HepG2 (cell line): ENCODE measurements around the gene COG8. TPM values are rescaled to one million over a fixed set of nuclear protein-coding genes. Genes with fewer than 3 reads are reported as not detected.

ENCODE experiments used
- ATAD3A ChIP-seq: sonication (generic); formaldehyde crosslinking; IDR thresholded peaks from 2 replicates; pipeline ENCODE4 v1.4.0; 2020; ENCODE audit warnings: missing genetic modification reagents
- BORCS8-MEF2B ChIP-seq: sonication (generic); formaldehyde crosslinking; IDR thresholded peaks from 2 replicates; pipeline ENCODE4 v1.8.0; 2022; ENCODE audit warnings: mild to moderate bottlenecking, missing genetic modification reagents
- CREM ChIP-seq, 2 experiments: sonication (generic) in 1 of 2; formaldehyde crosslinking in 1 of 2; IDR thresholded peaks; 2 replicates each; pipeline versions ENCODE4 v1.4.0 to v1.6.1; 2016 to 2020; ENCODE audit warnings: antibody characterized with exemption in 1 of 2, mild to moderate bottlenecking in 1 of 2, missing genetic modification reagents in 1 of 2
- DNMT3B ChIP-seq: conservative IDR thresholded peaks from 2 replicates; pipeline ENCODE4 v1.6.1; 2016; ENCODE audit warnings: missing biosample characterization, control low read depth
- GLI4 ChIP-seq: sonication (generic); formaldehyde crosslinking; IDR thresholded peaks from 2 replicates; pipeline ENCODE4 v1.5.1; 2020; ENCODE audit warnings: missing genetic modification reagents, mild to moderate bottlenecking, moderate library complexity, borderline replicate concordance
- JUN ChIP-seq: sonication (generic); formaldehyde crosslinking; IDR thresholded peaks from 2 replicates; pipeline ENCODE4 v1.4.0; 2020; ENCODE audit warnings: mild to moderate bottlenecking, missing genetic modification reagents
- PTBP1 ChIP-seq: fragments of 200-400 bp; formaldehyde crosslinking; IDR thresholded peaks from 2 replicates; pipeline ENCODE4 v1.6.1; 2018; ENCODE audit warnings: low read length, low read depth; ENCODE audit not compliant: poor library complexity, severe bottlenecking
- RXRB ChIP-seq: IDR thresholded peaks from 2 replicates; pipeline ENCODE4 v1.6.1; 2016; ENCODE audit warnings: borderline replicate concordance, missing genetic modification reagents, missing compliant biosample characterization
- SMAD9 ChIP-seq: sonication (generic); formaldehyde crosslinking; IDR thresholded peaks from 2 replicates; pipeline ENCODE4 v1.5.1; 2020; ENCODE audit warnings: mild to moderate bottlenecking, missing genetic modification reagents
- ZC3H4 ChIP-seq: sonication (generic); formaldehyde crosslinking; IDR thresholded peaks from 2 replicates; pipeline ENCODE4 v1.4.0; 2020; ENCODE audit warnings: missing genetic modification reagents, borderline replicate concordance
- ZNF326 ChIP-seq: sonication (generic); formaldehyde crosslinking; IDR thresholded peaks from 2 replicates; pipeline ENCODE4 v1.4.0; 2020; ENCODE audit warnings: missing genetic modification reagents, borderline replicate concordance
- ZNF383 ChIP-seq: sonication (generic); formaldehyde crosslinking; IDR thresholded peaks from 2 replicates; pipeline ENCODE4 v1.4.0; 2020; ENCODE audit warnings: missing genetic modification reagents, mild to moderate bottlenecking, borderline replicate concordance
- ZNF552 ChIP-seq: sonication (generic); formaldehyde crosslinking; IDR thresholded peaks from 2 replicates; pipeline ENCODE4 v1.9.0; 2022; ENCODE audit warnings: missing genetic modification reagents, mild to moderate bottlenecking, borderline replicate concordance
- ZNF572 ChIP-seq: sonication (generic); formaldehyde crosslinking; IDR thresholded peaks from 2 replicates; pipeline ENCODE4 v1.5.1; 2020; ENCODE audit warnings: mild to moderate bottlenecking, missing genetic modification reagents
- ZNF703 ChIP-seq: sonication (generic); formaldehyde crosslinking; IDR thresholded peaks from 2 replicates; pipeline ENCODE4 v1.5.1; 2020; ENCODE audit warnings: missing genetic modification reagents, mild to moderate bottlenecking, moderate library complexity, borderline replicate concordance
- polyA plus RNA-seq, 8 experiments: library from polyadenylated mRNA; depleted of rRNA in 3 of 8; stranded (reverse) in 7 of 8; unstranded in 1 of 8; fragments of >200 nt; fragmentation: Illumina TruSeq in 4 of 8; extraction: Trizol in 4 of 8; gene quantifications; 2 replicates each; pipeline versions ENCODE4 v1.2.1 to v1.2.3, GENCODE V29; 2011 to 2016; ENCODE audit warnings: low read depth in 4 of 8, missing spikeins in 1 of 8, mixed read lengths in 1 of 8; ENCODE audit not compliant: insufficient read depth in 1 of 8
- total RNA-seq, 5 experiments: library from RNA; depleted of rRNA; stranded (reverse); fragments of >200 nt; fragmentation: Illumina TruSeq; extraction: Trizol; gene quantifications; 2 replicates each; pipeline ENCODE4 v1.2.3, GENCODE V29; 2016; ENCODE audit warnings: low read depth in 1 of 5
- TF ChIP-seq, protein P1 (sequence below): IDR thresholded peaks from 2 replicates; pipeline ENCODE4 v1.6.1; 2018; ENCODE audit warnings: missing genetic modification reagents, mild to moderate bottlenecking, missing compliant biosample characterization
- TF ChIP-seq, protein P2 (sequence below): sonication (generic); formaldehyde crosslinking; conservative IDR thresholded peaks from 2 replicates; pipeline ENCODE4 v1.4.0; 2020; ENCODE audit warnings: mild to moderate bottlenecking, missing genetic modification reagents, moderate library complexity
- TF ChIP-seq, protein P3 (sequence below): sonication (generic); formaldehyde crosslinking; IDR thresholded peaks from 2 replicates; pipeline ENCODE4 v1.8.0; 2022; ENCODE audit warnings: low read depth, missing genetic modification reagents
- TF ChIP-seq, protein P4 (sequence below): sonication (generic); formaldehyde crosslinking; IDR thresholded peaks from 2 replicates; pipeline ENCODE4 v1.9.0; 2021; ENCODE audit warnings: missing genetic modification reagents, borderline replicate concordance
- TF ChIP-seq, protein P5 (sequence below): sonication (generic); formaldehyde crosslinking; IDR thresholded peaks from 2 replicates; pipeline ENCODE4 v1.4.0; 2020; ENCODE audit warnings: missing genetic modification reagents

The COG8 gene
- total and polyA plus RNA-seq, 2 of the 13 experiments (the other 11 are each of a cell fraction or from before 2014, with no cell fraction given), result 45.5 to 52.1 TPM

DNA sequence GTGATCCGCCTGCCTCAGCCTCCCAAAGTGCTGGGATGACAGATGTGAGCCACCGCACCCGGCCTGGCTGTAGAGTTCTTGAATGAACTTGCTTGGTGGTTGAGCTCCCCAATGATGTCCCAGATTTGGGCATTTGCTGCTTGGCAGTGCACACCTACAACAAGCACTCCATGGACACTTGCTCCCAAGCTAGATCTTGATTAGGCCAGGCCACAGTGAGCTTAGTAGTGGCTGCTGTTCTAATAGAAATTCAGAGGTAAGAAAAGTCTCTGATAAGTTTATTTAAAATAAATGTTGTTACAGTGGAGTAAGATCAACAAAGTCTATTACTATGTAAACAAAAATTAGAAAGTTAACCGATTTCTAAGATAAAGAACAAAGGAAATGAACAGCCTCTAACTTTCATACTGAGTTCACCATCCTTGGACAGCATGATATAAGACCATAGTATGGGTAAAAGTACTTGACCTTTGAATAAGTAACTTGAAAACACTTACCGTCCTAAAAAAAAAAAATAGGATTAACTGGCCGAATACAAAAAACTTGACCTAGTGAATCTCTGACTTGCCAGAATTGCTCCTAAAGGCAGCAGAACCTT is 11.3 kb upstream of the COG8 start (continued):
- TF ChIP-seq, protein P1, sequence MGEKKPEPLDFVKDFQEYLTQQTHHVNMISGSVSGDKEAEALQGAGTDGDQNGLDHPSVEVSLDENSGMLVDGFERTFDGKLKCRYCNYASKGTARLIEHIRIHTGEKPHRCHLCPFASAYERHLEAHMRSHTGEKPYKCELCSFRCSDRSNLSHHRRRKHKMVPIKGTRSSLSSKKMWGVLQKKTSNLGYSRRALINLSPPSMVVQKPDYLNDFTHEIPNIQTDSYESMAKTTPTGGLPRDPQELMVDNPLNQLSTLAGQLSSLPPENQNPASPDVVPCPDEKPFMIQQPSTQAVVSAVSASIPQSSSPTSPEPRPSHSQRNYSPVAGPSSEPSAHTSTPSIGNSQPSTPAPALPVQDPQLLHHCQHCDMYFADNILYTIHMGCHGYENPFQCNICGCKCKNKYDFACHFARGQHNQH (CRISPR knock-in tag), result no peak; the same call in 1 of the 2 replicates
- TF ChIP-seq ZNF572 (no peak), DNMT3B (CRISPR knock-in tag) (no peak), ZNF383 (no peak), CREM (IDR thresholded peaks at IDR 0.05) (peak; percentile 26; the same call in 1 of the 2 replicates), CREM (CRISPR knock-in tag; IDR thresholded peaks at IDR 0.05) (no peak), PTBP1 (no peak), ZNF552 (CRISPR knock-in tag) (no peak), ZNF326 (CRISPR knock-in tag) (no peak), SMAD9 (CRISPR knock-in tag) (no peak), ATAD3A (CRISPR knock-in tag) (no peak), ZC3H4 (CRISPR knock-in tag) (no peak), RXRB (0 out of 2 replicates have a peak, but pooled peaks have one; percentile 11), JUN (no peak), ZNF703 (CRISPR knock-in tag) (no peak), GLI4 (no peak), BORCS8-MEF2B (no peak)
- TF ChIP-seq, protein P2, sequence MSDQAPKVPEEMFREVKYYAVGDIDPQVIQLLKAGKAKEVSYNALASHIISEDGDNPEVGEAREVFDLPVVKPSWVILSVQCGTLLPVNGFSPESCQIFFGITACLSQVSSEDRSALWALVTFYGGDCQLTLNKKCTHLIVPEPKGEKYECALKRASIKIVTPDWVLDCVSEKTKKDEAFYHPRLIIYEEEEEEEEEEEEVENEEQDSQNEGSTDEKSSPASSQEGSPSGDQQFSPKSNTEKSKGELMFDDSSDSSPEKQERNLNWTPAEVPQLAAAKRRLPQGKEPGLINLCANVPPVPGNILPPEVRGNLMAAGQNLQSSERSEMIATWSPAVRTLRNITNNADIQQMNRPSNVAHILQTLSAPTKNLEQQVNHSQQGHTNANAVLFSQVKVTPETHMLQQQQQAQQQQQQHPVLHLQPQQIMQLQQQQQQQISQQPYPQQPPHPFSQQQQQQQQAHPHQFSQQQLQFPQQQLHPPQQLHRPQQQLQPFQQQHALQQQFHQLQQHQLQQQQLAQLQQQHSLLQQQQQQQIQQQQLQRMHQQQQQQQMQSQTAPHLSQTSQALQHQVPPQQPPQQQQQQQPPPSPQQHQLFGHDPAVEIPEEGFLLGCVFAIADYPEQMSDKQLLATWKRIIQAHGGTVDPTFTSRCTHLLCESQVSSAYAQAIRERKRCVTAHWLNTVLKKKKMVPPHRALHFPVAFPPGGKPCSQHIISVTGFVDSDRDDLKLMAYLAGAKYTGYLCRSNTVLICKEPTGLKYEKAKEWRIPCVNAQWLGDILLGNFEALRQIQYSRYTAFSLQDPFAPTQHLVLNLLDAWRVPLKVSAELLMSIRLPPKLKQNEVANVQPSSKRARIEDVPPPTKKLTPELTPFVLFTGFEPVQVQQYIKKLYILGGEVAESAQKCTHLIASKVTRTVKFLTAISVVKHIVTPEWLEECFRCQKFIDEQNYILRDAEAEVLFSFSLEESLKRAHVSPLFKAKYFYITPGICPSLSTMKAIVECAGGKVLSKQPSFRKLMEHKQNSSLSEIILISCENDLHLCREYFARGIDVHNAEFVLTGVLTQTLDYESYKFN (CRISPR knock-in tag), result peak; percentile 35; the same call in 1 of the 2 replicates
- TF ChIP-seq, protein P3, sequence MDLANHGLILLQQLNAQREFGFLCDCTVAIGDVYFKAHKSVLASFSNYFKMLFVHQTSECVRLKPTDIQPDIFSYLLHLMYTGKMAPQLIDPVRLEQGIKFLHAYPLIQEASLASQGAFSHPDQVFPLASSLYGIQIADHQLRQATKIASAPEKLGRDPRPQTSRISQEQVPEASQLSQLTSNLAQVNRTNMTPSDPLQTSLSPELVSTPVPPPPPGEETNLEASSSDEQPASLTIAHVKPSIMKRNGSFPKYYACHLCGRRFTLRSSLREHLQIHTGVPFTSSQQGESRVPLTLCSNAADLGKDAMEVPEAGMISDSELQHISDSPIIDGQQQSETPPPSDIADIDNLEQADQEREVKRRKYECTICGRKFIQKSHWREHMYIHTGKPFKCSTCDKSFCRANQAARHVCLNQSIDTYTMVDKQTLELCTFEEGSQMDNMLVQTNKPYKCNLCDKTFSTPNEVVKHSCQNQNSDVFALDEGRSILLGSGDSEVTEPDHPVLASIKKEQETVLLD (CRISPR knock-in tag), result no peak
- TF ChIP-seq, protein P4, sequence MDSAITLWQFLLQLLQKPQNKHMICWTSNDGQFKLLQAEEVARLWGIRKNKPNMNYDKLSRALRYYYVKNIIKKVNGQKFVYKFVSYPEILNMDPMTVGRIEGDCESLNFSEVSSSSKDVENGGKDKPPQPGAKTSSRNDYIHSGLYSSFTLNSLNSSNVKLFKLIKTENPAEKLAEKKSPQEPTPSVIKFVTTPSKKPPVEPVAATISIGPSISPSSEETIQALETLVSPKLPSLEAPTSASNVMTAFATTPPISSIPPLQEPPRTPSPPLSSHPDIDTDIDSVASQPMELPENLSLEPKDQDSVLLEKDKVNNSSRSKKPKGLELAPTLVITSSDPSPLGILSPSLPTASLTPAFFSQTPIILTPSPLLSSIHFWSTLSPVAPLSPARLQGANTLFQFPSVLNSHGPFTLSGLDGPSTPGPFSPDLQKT (CRISPR knock-in tag), result no peak
- TF ChIP-seq, protein P5, sequence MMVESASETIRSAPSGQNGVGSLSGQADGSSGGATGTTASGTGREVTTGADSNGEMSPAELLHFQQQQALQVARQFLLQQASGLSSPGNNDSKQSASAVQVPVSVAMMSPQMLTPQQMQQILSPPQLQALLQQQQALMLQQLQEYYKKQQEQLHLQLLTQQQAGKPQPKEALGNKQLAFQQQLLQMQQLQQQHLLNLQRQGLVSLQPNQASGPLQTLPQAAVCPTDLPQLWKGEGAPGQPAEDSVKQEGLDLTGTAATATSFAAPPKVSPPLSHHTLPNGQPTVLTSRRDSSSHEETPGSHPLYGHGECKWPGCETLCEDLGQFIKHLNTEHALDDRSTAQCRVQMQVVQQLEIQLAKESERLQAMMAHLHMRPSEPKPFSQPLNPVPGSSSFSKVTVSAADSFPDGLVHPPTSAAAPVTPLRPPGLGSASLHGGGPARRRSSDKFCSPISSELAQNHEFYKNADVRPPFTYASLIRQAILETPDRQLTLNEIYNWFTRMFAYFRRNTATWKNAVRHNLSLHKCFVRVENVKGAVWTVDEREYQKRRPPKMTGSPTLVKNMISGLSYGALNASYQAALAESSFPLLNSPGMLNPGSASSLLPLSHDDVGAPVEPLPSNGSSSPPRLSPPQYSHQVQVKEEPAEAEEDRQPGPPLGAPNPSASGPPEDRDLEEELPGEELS, result peak; percentile 37
